VCaP (cell line): ENCODE results near the gene GARIN5B.
"Not testable (repeated sequence)": the region's sequence is repeated elsewhere in the genome, so short reads cannot be mapped to it uniquely, and the experiment has no call there.

Source experiments
- H3K27ac ChIP-seq: fragments of 450-650 bp; 2 replicates; pipeline ENCODE4 v1.5.1; 2017
- TF ChIP-seq, protein P1 (sequence below): fragments of 450-650 bp; conservative IDR thresholded peaks from 2 replicates; pipeline ENCODE4 v1.5.1; 2017; ENCODE audit warnings: mild to moderate bottlenecking, moderate library complexity

The GARIN5B gene

GRCh38 chr19:55362990-55363716 lies at the start of gene GARIN5B:
Gene GARIN5B (minus strand): TSS chr19:55363260. CDS start chr19:55363066, 194 bp downstream.
- no peak within 1 kb of the TSS for H3K27ac ChIP-seq
- TF ChIP-seq, protein P1, sequence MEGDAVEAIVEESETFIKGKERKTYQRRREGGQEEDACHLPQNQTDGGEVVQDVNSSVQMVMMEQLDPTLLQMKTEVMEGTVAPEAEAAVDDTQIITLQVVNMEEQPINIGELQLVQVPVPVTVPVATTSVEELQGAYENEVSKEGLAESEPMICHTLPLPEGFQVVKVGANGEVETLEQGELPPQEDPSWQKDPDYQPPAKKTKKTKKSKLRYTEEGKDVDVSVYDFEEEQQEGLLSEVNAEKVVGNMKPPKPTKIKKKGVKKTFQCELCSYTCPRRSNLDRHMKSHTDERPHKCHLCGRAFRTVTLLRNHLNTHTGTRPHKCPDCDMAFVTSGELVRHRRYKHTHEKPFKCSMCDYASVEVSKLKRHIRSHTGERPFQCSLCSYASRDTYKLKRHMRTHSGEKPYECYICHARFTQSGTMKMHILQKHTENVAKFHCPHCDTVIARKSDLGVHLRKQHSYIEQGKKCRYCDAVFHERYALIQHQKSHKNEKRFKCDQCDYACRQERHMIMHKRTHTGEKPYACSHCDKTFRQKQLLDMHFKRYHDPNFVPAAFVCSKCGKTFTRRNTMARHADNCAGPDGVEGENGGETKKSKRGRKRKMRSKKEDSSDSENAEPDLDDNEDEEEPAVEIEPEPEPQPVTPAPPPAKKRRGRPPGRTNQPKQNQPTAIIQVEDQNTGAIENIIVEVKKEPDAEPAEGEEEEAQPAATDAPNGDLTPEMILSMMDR, result no peak

- no peak overlapping the region for H3K27ac ChIP-seq
- TF ChIP-seq, protein P1, result no peak
Measured at GRCh38 chr19:55410168-55410567, 47.1 kb upstream of the GARIN5B start.

DNA sequence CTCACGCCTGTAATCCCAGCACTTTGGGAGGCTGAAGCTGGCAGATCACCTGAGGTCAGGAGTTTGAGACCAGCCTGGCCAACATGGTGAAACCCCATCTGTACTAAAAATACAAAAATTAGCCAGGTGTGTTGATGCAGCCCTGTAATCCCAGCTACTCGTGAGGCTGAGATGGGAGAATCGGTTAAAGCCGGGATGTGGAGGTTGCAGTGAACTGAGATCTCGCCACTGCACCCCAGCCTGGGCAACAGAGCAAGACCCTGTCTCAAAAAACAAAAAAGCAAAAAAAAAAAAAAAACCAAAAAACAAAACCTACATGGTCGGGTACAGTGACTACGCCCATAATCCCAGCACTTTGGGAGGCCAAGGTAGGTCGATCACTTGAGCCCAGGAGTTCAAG lies 46.1 kb upstream of the GARIN5B start:
- H3K27ac ChIP-seq, result not testable (repeated sequence)

GRCh38 chr19:55408533-55408872 lies 45.4 kb upstream of the GARIN5B start:
- H3K27ac ChIP-seq, result peak overlapping the region; percentile 96
- TF ChIP-seq, protein P1, result no peak

DNA sequence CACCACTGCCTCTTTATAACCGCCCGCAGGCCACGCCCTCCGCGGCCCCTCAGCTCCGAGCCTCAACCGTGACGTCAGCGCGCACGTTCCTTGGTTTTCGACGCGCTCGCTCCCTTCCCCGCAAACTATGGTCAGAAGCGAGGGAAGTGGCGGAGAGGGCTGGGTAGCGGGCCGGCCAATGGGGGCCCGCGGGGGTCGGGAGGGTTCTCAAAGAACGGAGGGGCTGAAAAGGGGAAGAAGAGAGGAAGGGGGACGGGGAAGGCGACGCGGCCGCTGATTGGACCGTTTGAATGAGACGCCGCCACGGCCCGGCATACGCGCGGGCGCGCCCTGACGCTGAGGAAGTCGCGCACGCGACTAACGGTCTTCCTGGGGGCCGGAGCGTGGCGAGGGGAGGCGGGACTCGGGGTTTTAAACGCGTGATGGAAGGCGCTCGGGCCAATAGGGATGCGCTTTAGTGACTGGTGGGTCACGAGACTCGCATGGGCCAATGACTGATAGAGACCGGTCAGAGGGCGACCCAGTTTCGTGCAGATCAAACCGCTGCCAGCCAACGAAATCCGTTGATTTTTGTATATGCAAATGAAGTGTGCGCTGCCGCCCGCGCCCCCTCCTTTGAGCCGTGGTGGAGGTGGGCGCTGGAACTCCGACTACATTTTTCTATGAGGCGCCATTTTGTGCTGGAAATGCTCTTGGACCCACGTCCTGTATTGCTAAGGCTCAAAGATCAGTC lies 44.9 kb upstream of the GARIN5B start:
- peak overlapping the region; percentile 96 for H3K27ac ChIP-seq
- TF ChIP-seq, protein P1, result no peak

DNA sequence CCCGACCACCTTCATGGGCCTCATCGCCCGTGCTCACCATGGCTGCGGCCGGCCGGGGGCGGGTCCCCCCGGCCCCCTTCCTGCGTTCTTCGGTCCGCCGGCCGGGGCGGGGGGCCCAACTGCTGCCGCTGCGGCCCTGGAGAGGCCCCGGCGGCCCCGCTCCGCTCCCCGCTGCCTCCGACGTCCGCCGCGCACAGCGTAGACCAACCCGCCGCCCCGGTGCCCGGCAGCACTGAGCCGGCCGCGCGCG lies 44.4 kb upstream of the GARIN5B start, which contains the start of gene UBE2S:
UBE2S (minus strand) TSS at position 239 of the 250 bp plus-strand sequence; CDS start at position 40, 199 bp downstream.
- peak within 1 kb of the TSS; percentile 96 for H3K27ac ChIP-seq

DNA sequence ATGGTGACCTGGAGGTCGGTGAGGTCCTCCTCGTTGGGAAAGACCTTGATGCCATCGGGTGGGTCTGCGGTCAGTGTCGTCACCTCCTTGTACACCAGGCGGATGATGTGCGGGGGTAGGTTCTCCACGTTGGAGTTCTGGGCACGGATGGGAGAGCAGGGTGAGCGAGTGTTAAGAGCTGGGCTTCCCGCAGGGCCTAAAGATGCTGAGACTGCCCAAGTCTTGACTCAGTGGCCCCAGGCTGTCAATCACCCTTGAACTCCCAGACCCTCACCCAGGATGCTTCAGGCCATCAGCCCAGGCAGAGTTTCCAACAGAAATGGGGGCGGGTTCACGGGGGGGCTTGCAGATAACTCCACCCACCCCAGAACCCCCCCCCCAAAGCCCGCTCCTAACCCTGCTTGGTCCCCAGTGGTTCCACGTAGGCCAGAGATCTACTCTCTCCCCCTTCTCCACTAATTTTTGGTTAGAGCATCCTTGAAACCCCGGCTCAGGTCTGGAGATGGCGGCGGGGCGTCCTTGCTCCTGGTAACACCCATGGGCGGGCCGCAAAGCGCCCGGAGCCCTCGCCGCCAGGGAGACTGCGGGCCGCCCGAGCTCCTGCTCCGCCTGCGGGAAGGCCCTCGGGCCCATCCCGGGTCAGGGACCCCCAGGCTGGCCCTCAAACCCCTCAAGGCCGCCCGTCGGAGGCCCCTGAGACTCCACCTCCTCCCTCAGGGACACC lies 43.9 kb upstream of the GARIN5B start:
- H3K27ac ChIP-seq, result peak overlapping the region; percentile 96
- TF ChIP-seq, protein P1, result no peak

DNA sequence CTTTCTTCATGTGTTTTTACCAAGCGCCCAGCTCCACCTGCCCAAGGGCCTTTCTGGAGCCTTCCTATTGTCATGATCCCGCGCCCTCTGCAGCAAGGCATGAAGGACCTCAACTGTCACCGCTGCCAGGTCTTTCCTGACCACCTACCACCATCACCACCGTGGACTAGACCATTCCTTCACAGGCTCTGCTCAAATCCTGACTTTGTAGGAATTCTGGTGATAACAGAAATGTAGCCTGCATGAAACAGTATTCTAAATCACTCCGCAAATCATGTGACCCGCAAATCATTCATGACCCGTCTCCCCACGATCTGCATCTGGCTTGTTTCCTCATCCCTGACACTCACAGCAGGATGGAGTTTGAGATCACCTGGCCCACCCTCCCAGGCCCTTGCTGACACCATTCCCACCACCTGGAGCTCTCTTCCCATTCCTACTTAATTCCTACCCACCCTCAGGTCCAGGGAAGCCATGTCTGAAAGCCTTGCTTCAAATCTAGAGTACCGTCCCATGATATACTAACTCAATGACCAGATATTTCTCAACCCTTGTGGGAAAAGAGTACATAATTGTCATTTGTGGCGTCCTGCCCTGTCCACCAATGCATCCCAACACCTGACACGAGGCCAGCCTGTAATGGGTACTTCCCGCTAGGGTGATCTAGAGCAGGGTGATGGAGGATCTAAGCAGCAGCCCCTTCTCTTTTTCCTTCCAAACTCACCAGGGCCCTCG lies 43.2 kb upstream of the GARIN5B start:
- peak overlapping the region; percentile 96; the same call in 1 of the 2 replicates for H3K27ac ChIP-seq
- TF ChIP-seq, protein P1, result no peak
